ENCODE data around the gene XBP1. TPM values are rescaled to one million over a fixed set of nuclear protein-coding genes. Genes with fewer than 3 reads are reported as not detected.

Gene XBP1
- total and polyA plus RNA-seq, 2 of the 13 experiments (the other 11 are each of a cell fraction or from before 2014, with no cell fraction given), result 416 to 427 TPM

GRCh38 chr22:28801845-28802594, 1.7 kb upstream of the XBP1 start (continued):
- TF ChIP-seq SNAPC4 (CRISPR knock-in tag; IDR thresholded peaks at IDR 0.05), result no peak
- no peak for TF ChIP-seq FUBP1 (CRISPR knock-in tag; IDR thresholded peaks at IDR 0.05; ENCODE audit: borderline replicate concordance)
- no peak for TF ChIP-seq GATA4 (IDR thresholded peaks at IDR 0.05; ENCODE audit: borderline replicate concordance, low read depth)
- TF ChIP-seq MXD3 (CRISPR knock-in tag; IDR thresholded peaks at IDR 0.05), result 0 out of 2 replicates have a peak, but pooled peaks have one; percentile 49
- peak; percentile 66; the same call in 1 of the 3 replicates for TF ChIP-seq MXI1 (IDR thresholded peaks at IDR 0.05; ENCODE audit: borderline replicate concordance, low read depth, low read length)
- TF ChIP-seq FOXA3 (CRISPR knock-in tag; IDR thresholded peaks at IDR 0.05), result peak; percentile 53
- peak; percentile 79; the same call in 1 of the 2 replicates for TF ChIP-seq ZGPAT (CRISPR knock-in tag; IDR thresholded peaks at IDR 0.05)
- TF ChIP-seq AKNA (CRISPR knock-in tag; IDR thresholded peaks at IDR 0.05; ENCODE audit: borderline replicate concordance), result peak; percentile 28; the same call in 1 of the 2 replicates
- TF ChIP-seq KAT8 (CRISPR knock-in tag; IDR thresholded peaks at IDR 0.05), result peak; percentile 56; the same call in 1 of the 2 replicates
- TF ChIP-seq ARNT2 (CRISPR knock-in tag; IDR thresholded peaks at IDR 0.05; ENCODE audit: low read depth), result peak; percentile 72
- 0 out of 2 replicates have a peak, but pooled peaks have one; percentile 33 for TF ChIP-seq ZSCAN31 (CRISPR knock-in tag; IDR thresholded peaks at IDR 0.05; ENCODE audit: low read depth)
- TF ChIP-seq TGIF2 (CRISPR knock-in tag; IDR thresholded peaks at IDR 0.05), result peak; percentile 79
- TF ChIP-seq NR2F2 (IDR thresholded peaks at IDR 0.05; ENCODE audit: borderline replicate concordance, low read depth), result 0 out of 2 replicates have a peak, but pooled peaks have one; percentile 50
- peak; percentile 44; the same call in 1 of the 2 replicates for TF ChIP-seq KMT2B (CRISPR knock-in tag; IDR thresholded peaks at IDR 0.05)

Data from HepG2 (cell line).